ENCODE results near the gene PLGRKT. TPM values are rescaled to one million over a fixed set of nuclear protein-coding genes. Genes with fewer than 3 reads are reported as not detected.
"Not testable (repeated sequence)": the region's sequence is repeated elsewhere in the genome, so short reads cannot be mapped to it uniquely, and the experiment has no call there.

The PLGRKT gene
- total RNA-seq, 2 donors from 2014 or later: 48.6 to 49.9 TPM

GRCh38 chr9:5338992-5339981 is 98.4 kb downstream of the PLGRKT start, which contains the start of gene RLN1:
Gene RLN1 (minus strand): TSS chr9:5339876. CDS start chr9:5339746, 130 bp downstream.
- H3K9me3 Mint-ChIP-seq; H3K27me3 Mint-ChIP-seq (ENCODE audit: low read depth); H3K36me3 Mint-ChIP-seq (ENCODE audit: insufficient read depth in 2 of 2): not testable (repeated sequence)
- ATAC-seq (replicated peaks in 1 of 2): peak; percentile 99
- peak in 1 of 2 donors; percentile 16 for DNase-seq
- Mint-ChIP-seq H3K27ac (peak within 1 kb of the TSS; percentile 50), H3K4me1 (ENCODE audit: low read depth) (peaks cover 25% of the 10 kb centered on the region), H3K4me3 (peak within 1 kb of the TSS; percentile 60 to 63)

- Mint-ChIP-seq H3K27me3 (ENCODE audit: low read depth) (no peaks in the 10 kb centered on the region), H3K27ac (peak overlapping the region; percentile 80), H3K4me3 (peak overlapping the region; percentile 69 to 82), H3K4me1 (ENCODE audit: low read depth) (peaks cover 40% of the 10 kb centered on the region), H3K9me3 (no peaks in the 10 kb centered on the region), H3K36me3 (ENCODE audit: insufficient read depth in 2 of 2) (no peaks in the 10 kb centered on the region)
- ATAC-seq (replicated peaks in 1 of 2) (no peak), DNase-seq (peak; percentile 21 to 27)
Observed at GRCh38 chr9:5336688-5337087, 101.0 kb downstream of the PLGRKT start.

- H3K9me3 Mint-ChIP-seq; H3K27me3 Mint-ChIP-seq (ENCODE audit: low read depth); DNase-seq; H3K4me3 Mint-ChIP-seq; H3K36me3 Mint-ChIP-seq (ENCODE audit: insufficient read depth in 2 of 2); H3K27ac Mint-ChIP-seq; ATAC-seq (replicated peaks in 1 of 2): not testable (repeated sequence)
- H3K4me1 Mint-ChIP-seq (ENCODE audit: low read depth): peaks cover 29% of the 10 kb centered on the region
Observed at GRCh38 chr9:5331276-5331675, 106.4 kb downstream of the PLGRKT start.

- Mint-ChIP-seq H3K27ac (no peak overlapping the region), H3K36me3 (ENCODE audit: insufficient read depth in 2 of 2) (peaks cover 0 to 4% of the 10 kb centered on the region in 2 donors), H3K4me1 (ENCODE audit: low read depth) (peaks cover 11% of the 10 kb centered on the region), H3K4me3 (peak overlapping the region in 1 of 2 donors; percentile 11), H3K27me3 (ENCODE audit: low read depth) (no peaks in the 10 kb centered on the region), H3K9me3 (no peaks in the 10 kb centered on the region)
- DNase-seq: peak; percentile 38 to 44
- ATAC-seq (replicated peaks in 1 of 2): peak; percentile 50 to 71
Observed at GRCh38 chr9:5326893-5327548, 110.7 kb downstream of the PLGRKT start.

- Mint-ChIP-seq H3K9me3 (no peaks in the 10 kb centered on the region), H3K27ac (no peak overlapping the region)
- no peak for ATAC-seq (replicated peaks in 1 of 2)
Observed at GRCh38 chr9:5326187-5326586, 111.5 kb downstream of the PLGRKT start.

GRCh38 chr9:5321601-5322000 is 116.1 kb downstream of the PLGRKT start:
- DNase-seq; H3K36me3 Mint-ChIP-seq (ENCODE audit: insufficient read depth in 2 of 2); H3K4me3 Mint-ChIP-seq; ATAC-seq (replicated peaks in 1 of 2); H3K27me3 Mint-ChIP-seq (ENCODE audit: low read depth); H3K9me3 Mint-ChIP-seq; H3K27ac Mint-ChIP-seq; H3K4me1 Mint-ChIP-seq (ENCODE audit: low read depth): not testable (repeated sequence)

More at GRCh38 chr9:5326187-5326586, 111.5 kb downstream of the PLGRKT start:
- Mint-ChIP-seq H3K36me3 (ENCODE audit: insufficient read depth in 2 of 2) (peaks cover 0 to 4% of the 10 kb centered on the region in 2 donors), H3K4me1 (ENCODE audit: low read depth) (peaks cover 11% of the 10 kb centered on the region), H3K4me3 (peak overlapping the region in 1 of 2 donors; percentile 10), H3K27me3 (ENCODE audit: low read depth) (no peaks in the 10 kb centered on the region)
- DNase-seq: no peak

- DNase-seq: no peak
- Mint-ChIP-seq H3K4me1 (ENCODE audit: low read depth) (peaks cover 1% of the 10 kb centered on the region), H3K9me3 (peaks cover 5 to 6% of the 10 kb centered on the region in 2 donors), H3K27me3 (ENCODE audit: low read depth) (no peaks in the 10 kb centered on the region), H3K4me3 (no peak overlapping the region), H3K27ac (no peak overlapping the region), H3K36me3 (ENCODE audit: insufficient read depth in 2 of 2) (peaks cover 4 to 5% of the 10 kb centered on the region in 2 donors)
- ATAC-seq (replicated peaks in 1 of 2): no peak
Observed at GRCh38 chr9:5321058-5321457, 116.7 kb downstream of the PLGRKT start.

GRCh38 chr9:5316406-5316805 is 121.3 kb downstream of the PLGRKT start:
- not testable (repeated sequence) for H3K27me3 Mint-ChIP-seq (ENCODE audit: low read depth); H3K4me3 Mint-ChIP-seq; H3K27ac Mint-ChIP-seq; H3K4me1 Mint-ChIP-seq (ENCODE audit: low read depth); ATAC-seq (replicated peaks in 1 of 2); DNase-seq
- peaks cover 14 to 18% of the 10 kb centered on the region in 2 donors for H3K36me3 Mint-ChIP-seq (ENCODE audit: insufficient read depth in 2 of 2)
- peaks cover 12 to 14% of the 10 kb centered on the region in 2 donors for H3K9me3 Mint-ChIP-seq

- ATAC-seq (replicated peaks in 1 of 2): no peak
- peaks cover 12 to 14% of the 10 kb centered on the region in 2 donors for H3K9me3 Mint-ChIP-seq
- H3K27me3 Mint-ChIP-seq (ENCODE audit: low read depth): no peaks in the 10 kb centered on the region
- H3K4me1 Mint-ChIP-seq (ENCODE audit: low read depth): no peaks in the 10 kb centered on the region
- H3K4me3 Mint-ChIP-seq: no peak overlapping the region
- DNase-seq: no peak
- peaks cover 14 to 18% of the 10 kb centered on the region in 2 donors for H3K36me3 Mint-ChIP-seq (ENCODE audit: insufficient read depth in 2 of 2)
- peak overlapping the region; percentile 62 for H3K27ac Mint-ChIP-seq
Observed at GRCh38 chr9:5315187-5315923, 122.4 kb downstream of the PLGRKT start.

GRCh38 chr9:5310851-5311250 is 126.9 kb downstream of the PLGRKT start:
- ATAC-seq (replicated peaks in 1 of 2): no peak
- Mint-ChIP-seq H3K36me3 (ENCODE audit: insufficient read depth in 2 of 2) (peaks cover 10 to 13% of the 10 kb centered on the region in 2 donors), H3K4me3 (no peak overlapping the region), H3K27me3 (ENCODE audit: low read depth) (no peaks in the 10 kb centered on the region), H3K27ac (no peak overlapping the region), H3K9me3 (peaks cover 7 to 8% of the 10 kb centered on the region in 2 donors), H3K4me1 (ENCODE audit: low read depth) (no peaks in the 10 kb centered on the region)
- DNase-seq: no peak

All from activated T-cell treated with anti-CD3 and anti-CD28 coated beads, Interleukin-2, amount 50 U/mL, for 72 hours (primary cell).